Measurements from ENCODE around the gene OR4E1. TPM values are rescaled to one million over a fixed set of nuclear protein-coding genes. Genes with fewer than 3 reads are reported as not detected.

Gene OR4E1
- total and polyA plus RNA-seq, 3 donors from 2014 or later, result 0.16 to 0.47 TPM; not detected in 1

- H3K36me3 ChIP-seq (ENCODE audit: low read depth, missing control alignments), result no peaks in the 10 kb centered on the region
- no peak overlapping the region for H3K4me3 ChIP-seq
- no peaks in the 10 kb centered on the region for H3K27me3 ChIP-seq
- no peak for DNase-seq
- no peak overlapping the region for H3K27ac ChIP-seq
- intact Hi-C loops (cut with DNase I; ENCODE audit: low total_unique reads), result no loop called here
- TF ChIP-seq POLR2A (IDR thresholded peaks at IDR 0.05) (no peak), CTCF (IDR thresholded peaks at IDR 0.05) (no peak)
- no peaks in the 10 kb centered on the region for H3K9me3 ChIP-seq
- 79 to 80% methylated on average over 2 of the region's 2 CpGs for WGBS, 2 donors
- H3K4me1 ChIP-seq, result no peaks in the 10 kb centered on the region
Measured at GRCh38 chr14:21712036-21712435, 38.4 kb upstream of the OR4E1 start.

GRCh38 chr14:21711360-21711961, 37.8 kb upstream of the OR4E1 start:
- DNase-seq, result peak; percentile 26
- no peaks in the 10 kb centered on the region for H3K36me3 ChIP-seq (ENCODE audit: low read depth, missing control alignments)
- intact Hi-C loops (cut with DNase I; ENCODE audit: low total_unique reads), result no loop called here
- peak in 2 of 3 experiments; percentile 57 to 72 for TF ChIP-seq CTCF (IDR thresholded peaks at IDR 0.05)
- no peak for TF ChIP-seq POLR2A (IDR thresholded peaks at IDR 0.05)
- no peaks in the 10 kb centered on the region for H3K4me1 ChIP-seq
- H3K4me3 ChIP-seq, result no peak overlapping the region
- no peaks in the 10 kb centered on the region for H3K27me3 ChIP-seq
- WGBS, 2 donors, result 43 to 48% methylated on average over 3 of the region's 3 CpGs
- H3K9me3 ChIP-seq, result no peaks in the 10 kb centered on the region
- no peak overlapping the region for H3K27ac ChIP-seq

- Histone ChIP-seq H3K4me3 (no peak overlapping the region), H3K27ac (no peak overlapping the region), H3K4me1 (no peaks in the 10 kb centered on the region), H3K36me3 (ENCODE audit: low read depth, missing control alignments) (no peaks in the 10 kb centered on the region), H3K9me3 (no peaks in the 10 kb centered on the region), H3K27me3 (no peaks in the 10 kb centered on the region)
- intact Hi-C loops (cut with DNase I; ENCODE audit: low total_unique reads), result no loop called here
- DNase-seq, result no peak
- TF ChIP-seq POLR2A (IDR thresholded peaks at IDR 0.05) (no peak), CTCF (IDR thresholded peaks at IDR 0.05) (no peak)
Measured at GRCh38 chr14:21704338-21704737, 30.7 kb upstream of the OR4E1 start.

GRCh38 chr14:21703357-21704326, 30.0 kb upstream of the OR4E1 start:
- H3K27ac ChIP-seq, result no peak overlapping the region
- no peaks in the 10 kb centered on the region for H3K9me3 ChIP-seq
- no peaks in the 10 kb centered on the region for H3K36me3 ChIP-seq (ENCODE audit: low read depth, missing control alignments)
- no peak overlapping the region for H3K4me3 ChIP-seq
- no peaks in the 10 kb centered on the region for H3K27me3 ChIP-seq
- DNase-seq, result no peak
- TF ChIP-seq CTCF (IDR thresholded peaks at IDR 0.05), result no peak
- no peak for TF ChIP-seq POLR2A (IDR thresholded peaks at IDR 0.05)
- intact Hi-C loops (cut with DNase I; ENCODE audit: low total_unique reads), result no loop called here
- H3K4me1 ChIP-seq, result no peaks in the 10 kb centered on the region
- 62 to 74% methylated on average over 2 of the region's 2 CpGs for WGBS, 2 donors
